Neural cell (in vitro differentiated cells): ENCODE data around the gene FAM72B.
"Not testable (repeated sequence)": the region's sequence is repeated elsewhere in the genome, so short reads cannot be mapped to it uniquely, and the experiment has no call there.

ENCODE experiments used
- CTCF ChIP-seq: fragments of 450-650 bp; IDR thresholded peaks from 2 replicates; pipeline ENCODE4 v1.5.1; 2014; ENCODE audit warnings: antibody characterized with exemption, mild to moderate bottlenecking, moderate library complexity; ENCODE audit not compliant: poor library complexity, severe bottlenecking
- EP300 ChIP-seq: fragments of 450-650 bp; conservative IDR thresholded peaks from 2 replicates; pipeline ENCODE4 v1.6.1; 2014; ENCODE audit warnings: antibody characterized with exemption, mild to moderate bottlenecking, moderate library complexity; ENCODE audit not compliant: poor library complexity, severe bottlenecking
- EZH2 ChIP-seq: fragments of 200-600, 300-800 bp; shearing (Covaris generic), sonication (generic); IDR thresholded peaks from 2 replicates; pipeline ENCODE4 v1.6.1; 2014; ENCODE audit warnings: antibody characterized with exemption, low read length, borderline replicate concordance, mild to moderate bottlenecking; ENCODE audit not compliant: insufficient read depth, poor library complexity, severe bottlenecking
- RAD21 ChIP-seq: fragments of 450-650 bp; conservative IDR thresholded peaks from 2 replicates; pipeline ENCODE4 v1.6.1; 2014; ENCODE audit warnings: antibody characterized with exemption, mild to moderate bottlenecking, moderate library complexity
- SMC3 ChIP-seq: fragments of 450-650 bp; conservative IDR thresholded peaks from 2 replicates; pipeline ENCODE4 v1.6.1; 2014; ENCODE audit warnings: antibody characterized with exemption, mild to moderate bottlenecking, moderate library complexity; ENCODE audit not compliant: poor library complexity

GRCh38 chr1:121226295-121226904 is 42.3 kb upstream of the FAM72B start:
- not testable (repeated sequence) for TF ChIP-seq RAD21, EZH2, SMC3, CTCF, EP300
